ENCODE measurements around the gene MYRFL. TPM values are rescaled to one million over a fixed set of nuclear protein-coding genes. Genes with fewer than 3 reads are reported as not detected.
A peak's percentile ranks its signal among the peaks of the same experiment; 100 is the strongest.
"Not testable (repeated sequence)": the region's sequence is repeated elsewhere in the genome, so short reads cannot be mapped to it uniquely, and the experiment has no call there.

Gene MYRFL
- total RNA-seq, 1 experiment from 2014 or later, result not detected

- no peak for TF ChIP-seq CTCF (IDR thresholded peaks at IDR 0.05; ENCODE audit: unreplicated experiment)
- intact Hi-C loops (cut with micrococcal nuclease), result loop anchor here (2.0 to 10.0 kb wide), 2 partner anchors 66 to 254 kb away; partner anchors contain the start of gene CNOT2
- Mint-ChIP-seq H3K4me1 (ENCODE audit: insufficient read depth, unreplicated experiment) (no peaks in the 10 kb centered on the region), H3K27me3 (ENCODE audit: insufficient read depth, unreplicated experiment) (no peaks in the 10 kb centered on the region), H3K9me3 (ENCODE audit: unreplicated experiment) (no peaks in the 10 kb centered on the region), H3K27ac (ENCODE audit: low read depth, unreplicated experiment) (no peak overlapping the region), H3K36me3 (ENCODE audit: insufficient read depth, unreplicated experiment) (no peaks in the 10 kb centered on the region), H3K4me3 (ENCODE audit: unreplicated experiment) (no peak overlapping the region)
- no TSS peak for BruUV-seq (replicated peaks)
- CTCF ChIA-PET, result no interaction called here
- POLR2A ChIA-PET, result interaction anchor here (0.5 to 2.5 kb wide), 11 partner anchors 10 to 271 kb away, joined by 3 to 30 read pairs (median 5); partner anchors contain the start of gene CNOT2
- peak; percentile 59 for DNase-seq (ENCODE audit: unreplicated experiment)
These were observed 163.7 kb downstream of the MYRFL start for GRCh38 chr12:69988481-69989321.

GRCh38 chr12:69991690-69992288 is 166.8 kb downstream of the MYRFL start:
- no peak overlapping the region for H3K27ac Mint-ChIP-seq (ENCODE audit: low read depth, unreplicated experiment)
- H3K4me1 Mint-ChIP-seq (ENCODE audit: insufficient read depth, unreplicated experiment), result no peaks in the 10 kb centered on the region
- intact Hi-C loops (cut with micrococcal nuclease), result no loop called here
- ChIA-PET CTCF (no interaction called here), POLR2A (interaction anchor here (2.2 kb wide), 1 partner anchor 26 kb away, joined by 7 read pairs; no protein-coding TSS in a partner anchor)
- DNase-seq (ENCODE audit: unreplicated experiment), result no peak
- BruUV-seq (replicated peaks), result no TSS peak
- H3K36me3 Mint-ChIP-seq (ENCODE audit: insufficient read depth, unreplicated experiment), result no peaks in the 10 kb centered on the region
- H3K27me3 Mint-ChIP-seq (ENCODE audit: insufficient read depth, unreplicated experiment), result no peaks in the 10 kb centered on the region
- H3K4me3 Mint-ChIP-seq (ENCODE audit: unreplicated experiment), result no peak overlapping the region
- no peaks in the 10 kb centered on the region for H3K9me3 Mint-ChIP-seq (ENCODE audit: unreplicated experiment)
- TF ChIP-seq CTCF (IDR thresholded peaks at IDR 0.05; ENCODE audit: unreplicated experiment), result no peak

GRCh38 chr12:69993433-69993832 is 168.4 kb downstream of the MYRFL start:
- no peak for DNase-seq (ENCODE audit: unreplicated experiment)
- Mint-ChIP-seq H3K27me3 (ENCODE audit: insufficient read depth, unreplicated experiment) (no peaks in the 10 kb centered on the region), H3K27ac (ENCODE audit: low read depth, unreplicated experiment) (no peak overlapping the region), H3K4me1 (ENCODE audit: insufficient read depth, unreplicated experiment) (no peaks in the 10 kb centered on the region), H3K4me3 (ENCODE audit: unreplicated experiment) (no peak overlapping the region), H3K36me3 (ENCODE audit: insufficient read depth, unreplicated experiment) (no peaks in the 10 kb centered on the region), H3K9me3 (ENCODE audit: unreplicated experiment) (no peaks in the 10 kb centered on the region)
- TF ChIP-seq CTCF (IDR thresholded peaks at IDR 0.05; ENCODE audit: unreplicated experiment), result no peak
- intact Hi-C loops (cut with micrococcal nuclease), result no loop called here
- ChIA-PET CTCF (interaction anchor here (0.7 kb wide), 1 partner anchor 252 kb away, joined by 3 read pairs; no protein-coding TSS in a partner anchor), POLR2A (interaction anchor here (2.2 kb wide), 1 partner anchor 27 kb away, joined by 7 read pairs; no protein-coding TSS in a partner anchor)
- no TSS peak for BruUV-seq (replicated peaks)

- intact Hi-C loops (cut with micrococcal nuclease); BruUV-seq (replicated peaks); DNase-seq (ENCODE audit: unreplicated experiment); H3K27ac Mint-ChIP-seq (ENCODE audit: low read depth, unreplicated experiment); H3K4me1 Mint-ChIP-seq (ENCODE audit: insufficient read depth, unreplicated experiment); H3K27me3 Mint-ChIP-seq (ENCODE audit: insufficient read depth, unreplicated experiment); H3K4me3 Mint-ChIP-seq (ENCODE audit: unreplicated experiment); H3K9me3 Mint-ChIP-seq (ENCODE audit: unreplicated experiment); H3K36me3 Mint-ChIP-seq (ENCODE audit: insufficient read depth, unreplicated experiment): not testable (repeated sequence)
- CTCF ChIA-PET, result interaction anchor here (0.6 to 1.3 kb wide), 3 partner anchors 251 to 924 kb away, joined by 3 read pairs; no protein-coding TSS in a partner anchor
- POLR2A ChIA-PET, result interaction anchor here (2.2 kb wide), 1 partner anchor 28 kb away, joined by 7 read pairs; no protein-coding TSS in a partner anchor
These were observed 169.1 kb downstream of the MYRFL start for GRCh38 chr12:69994086-69994485.
